MCF 10A (cell line): Measurements from ENCODE around the gene MCTP1. TPM values are rescaled to one million over a fixed set of nuclear protein-coding genes. Genes with fewer than 3 reads are reported as not detected.
"Not testable (repeated sequence)": the region's sequence is repeated elsewhere in the genome, so short reads cannot be mapped to it uniquely, and the experiment has no call there.

Experiments
- BruUV-seq: library from RNA; stranded (reverse); fragments of 400-500 nt; replicated peaks from 2 replicates; lab custom pipeline; 2021; lab: Mats Ljungman, UMichigan
- CTCF ChIA-PET: fragments of 300-600 bp; sonication (Branson Sonifier 250); formaldehyde crosslinking; extraction: SDS; loops from one replicate; lab custom pipeline; 2021; ENCODE audit warnings: antibody characterized with exemption, inconsistent platforms; lab: Yijun Ruan, JAX
- POLR2A ChIA-PET: fragments of 300-600, 350-650 bp; sonication (Branson Sonifier 250); formaldehyde crosslinking; extraction: SDS; loops from one replicate; lab custom pipeline; 2020; ENCODE audit warnings: antibody characterized with exemption, inconsistent platforms; lab: Yijun Ruan, JAX
- DNase-seq: peaks from one replicate; pipeline ENCODE4 v3.0.0-alpha.2; 2018; ENCODE audit not compliant: unreplicated experiment
- H3K27ac Mint-ChIP-seq: one replicate; pipeline ENCODE4 v1.8.0; 2022; ENCODE audit warnings: mild to moderate bottlenecking, low read depth, mixed read lengths; ENCODE audit not compliant: unreplicated experiment
- H3K27me3 Mint-ChIP-seq: one replicate; pipeline ENCODE4 v1.8.0; 2022; ENCODE audit warnings: mixed read lengths; ENCODE audit not compliant: insufficient read depth, unreplicated experiment
- H3K36me3 Mint-ChIP-seq: one replicate; pipeline ENCODE4 v1.8.0; 2022; ENCODE audit warnings: mild to moderate bottlenecking, moderate library complexity, mixed read lengths; ENCODE audit not compliant: insufficient read depth, unreplicated experiment
- H3K4me1 Mint-ChIP-seq: one replicate; pipeline ENCODE4 v1.8.0; 2022; ENCODE audit warnings: mixed read lengths; ENCODE audit not compliant: insufficient read depth, unreplicated experiment
- H3K4me3 Mint-ChIP-seq: one replicate; pipeline ENCODE4 v1.8.0; 2022; ENCODE audit warnings: mild to moderate bottlenecking, moderate library complexity, mixed read lengths; ENCODE audit not compliant: unreplicated experiment
- H3K9me3 Mint-ChIP-seq: one replicate; pipeline ENCODE4 v1.8.0; 2022; ENCODE audit warnings: mixed read lengths; ENCODE audit not compliant: unreplicated experiment
- CTCF ChIP-seq: fragments of 200-600 bp; IDR thresholded peaks from one replicate; pipeline ENCODE4 v1.8.0; 2022; ENCODE audit warnings: antibody characterized with exemption, mild to moderate bottlenecking; ENCODE audit not compliant: unreplicated experiment
- intact Hi-C: fragments of 100-400 bp; cut with micrococcal nuclease; formaldehyde crosslinking; loops from 2 replicates; pipeline ENCODE4 v1.14.1; 2022
- total RNA-seq: library from RNA; stranded (reverse); gene quantifications from 2 replicates; pipeline ENCODE4 v1.2.3, GENCODE V29; 2022

The MCTP1 gene
- total RNA-seq, 1 experiment from 2014 or later = 40.3 TPM

GRCh38 chr5:95007921-95008597, 276.8 kb downstream of the MCTP1 start:
- POLR2A ChIA-PET = no interaction called here
- H3K36me3 Mint-ChIP-seq = no peaks in the 10 kb centered on the region
- H3K4me3 Mint-ChIP-seq = no peak overlapping the region
- H3K4me1 Mint-ChIP-seq = no peaks in the 10 kb centered on the region
- CTCF ChIA-PET = interaction anchor here (0.5 to 0.6 kb wide), 2 partner anchors 252 kb away, joined by 3 read pairs; no protein-coding TSS in a partner anchor
- H3K27ac Mint-ChIP-seq = no peak overlapping the region
- peaks cover 10% of the 10 kb centered on the region for H3K9me3 Mint-ChIP-seq
- intact Hi-C loops = no loop called here
- DNase-seq = no peak
- no peak for TF ChIP-seq CTCF
- BruUV-seq = no TSS peak
- H3K27me3 Mint-ChIP-seq = no peaks in the 10 kb centered on the region

GRCh38 chr5:95005811-95006210, 279.1 kb downstream of the MCTP1 start:
- no TSS peak for BruUV-seq
- Mint-ChIP-seq H3K27me3 (no peaks in the 10 kb centered on the region), H3K36me3 (no peaks in the 10 kb centered on the region), H3K9me3 (peaks cover 10% of the 10 kb centered on the region), H3K27ac (no peak overlapping the region), H3K4me1 (no peaks in the 10 kb centered on the region), H3K4me3 (no peak overlapping the region)
- intact Hi-C loops = no loop called here
- POLR2A ChIA-PET = no interaction called here
- no peak for DNase-seq
- CTCF ChIA-PET = no interaction called here
- no peak for TF ChIP-seq CTCF

- Mint-ChIP-seq H3K27me3 (no peaks in the 10 kb centered on the region), H3K27ac (no peak overlapping the region), H3K36me3 (no peaks in the 10 kb centered on the region), H3K9me3 (peaks cover 3% of the 10 kb centered on the region), H3K4me1 (peaks cover 9% of the 10 kb centered on the region), H3K4me3 (no peak overlapping the region)
- POLR2A ChIA-PET = interaction anchor here (0.7 kb wide), 1 partner anchor 157 kb away, joined by 3 read pairs; no protein-coding TSS in a partner anchor
- DNase-seq = no peak
- intact Hi-C loops = no loop called here
- no peak for TF ChIP-seq CTCF
- BruUV-seq = no TSS peak
- CTCF ChIA-PET = no interaction called here
Measured at GRCh38 chr5:94998670-94999069, 286.2 kb downstream of the MCTP1 start.

DNA sequence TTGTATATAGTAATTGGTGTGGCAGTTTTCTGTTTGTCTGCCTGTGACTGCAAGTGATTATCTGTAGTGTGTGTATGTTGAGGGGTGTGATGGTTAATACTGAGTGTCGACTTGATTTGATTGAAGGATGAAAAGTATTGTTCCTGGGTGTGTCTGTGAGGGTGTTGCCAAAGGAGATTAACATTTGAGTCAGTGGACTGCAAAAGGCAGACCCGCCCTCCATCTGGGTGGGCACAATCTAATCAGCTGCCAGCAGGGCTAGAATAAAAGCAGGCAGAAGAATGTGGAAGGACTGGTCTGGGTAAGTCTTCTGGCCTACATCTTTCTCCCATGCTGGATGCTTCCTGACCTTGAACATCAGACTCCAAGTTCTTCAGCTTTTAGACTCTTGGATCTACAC, 290.4 kb downstream of the MCTP1 start:
- intact Hi-C loops, H3K9me3 Mint-ChIP-seq, H3K27ac Mint-ChIP-seq, H3K4me1 Mint-ChIP-seq, H3K36me3 Mint-ChIP-seq, H3K4me3 Mint-ChIP-seq, POLR2A ChIA-PET, BruUV-seq, DNase-seq, H3K27me3 Mint-ChIP-seq: not testable (repeated sequence)
- CTCF ChIA-PET = interaction anchor here (0.5 to 1.2 kb wide), 3 partner anchors 26 to 1111 kb away, joined by 3 to 6 read pairs (median 5); no protein-coding TSS in a partner anchor
